ENCODE measurements around the gene MACROD2.

The MACROD2 gene

DNA sequence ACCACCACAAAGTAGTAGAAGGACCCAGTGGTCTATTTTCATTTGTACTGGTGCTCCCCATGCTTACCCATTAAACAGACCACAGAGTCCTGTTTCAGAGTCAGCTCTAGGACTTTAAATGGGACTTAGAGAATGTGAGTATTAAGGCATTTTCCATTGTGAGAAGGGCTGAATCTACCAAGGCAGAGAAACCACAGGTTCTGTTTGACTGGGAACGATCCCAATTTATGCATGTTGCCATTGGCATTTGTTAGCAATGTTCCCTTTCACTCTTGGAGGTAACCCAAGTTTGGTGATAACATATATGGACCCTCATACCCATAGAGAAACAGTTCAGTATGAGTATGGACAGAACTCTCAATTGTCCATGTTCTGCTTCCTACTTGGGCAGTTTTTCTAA is 1905.1 kb downstream of the MACROD2 start:
- DNase-seq (ENCODE audit: low read depth in 3 of 3): no peak

DNA sequence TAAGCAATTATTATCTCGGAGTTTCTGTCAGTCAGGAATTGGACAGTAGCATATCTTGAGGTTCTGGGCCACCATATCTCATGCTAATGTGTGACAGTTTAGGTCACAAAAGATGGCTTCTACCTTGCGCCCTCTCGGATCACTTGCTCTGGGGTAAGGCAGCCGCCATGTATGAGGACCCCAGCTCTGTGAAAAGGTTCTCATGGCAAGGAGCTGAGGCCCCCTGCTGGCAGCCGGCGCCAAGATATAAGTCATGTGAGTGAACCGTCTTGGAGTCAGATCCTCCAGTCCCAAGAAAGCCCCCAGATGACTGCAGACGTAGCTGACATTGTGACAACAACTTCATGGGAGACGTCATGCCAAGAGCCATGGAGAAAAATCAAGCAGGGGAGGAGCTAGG is 1907.2 kb downstream of the MACROD2 start:
- no peak for DNase-seq (ENCODE audit: low read depth in 3 of 3)

DNA sequence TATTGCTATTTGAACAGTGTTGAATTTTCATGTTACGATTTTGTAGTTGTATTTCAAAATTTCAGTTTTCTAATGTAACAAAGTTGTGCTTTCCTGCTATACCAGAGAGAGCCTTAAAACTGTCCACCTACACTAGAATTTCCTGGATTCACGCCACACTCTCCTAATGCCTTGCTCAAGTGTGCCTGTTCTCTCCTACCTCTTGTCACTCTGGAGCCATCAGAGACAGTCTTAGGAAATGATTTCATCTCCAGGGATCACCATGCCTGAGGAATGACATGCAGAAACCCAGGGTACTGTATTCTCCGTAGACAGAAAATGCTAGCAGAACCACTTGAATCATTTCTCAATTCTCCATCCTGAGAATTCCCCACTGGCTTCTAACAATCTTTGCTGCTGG is 1910.3 kb downstream of the MACROD2 start:
- DNase-seq (ENCODE audit: low read depth in 3 of 3): no peak

DNA sequence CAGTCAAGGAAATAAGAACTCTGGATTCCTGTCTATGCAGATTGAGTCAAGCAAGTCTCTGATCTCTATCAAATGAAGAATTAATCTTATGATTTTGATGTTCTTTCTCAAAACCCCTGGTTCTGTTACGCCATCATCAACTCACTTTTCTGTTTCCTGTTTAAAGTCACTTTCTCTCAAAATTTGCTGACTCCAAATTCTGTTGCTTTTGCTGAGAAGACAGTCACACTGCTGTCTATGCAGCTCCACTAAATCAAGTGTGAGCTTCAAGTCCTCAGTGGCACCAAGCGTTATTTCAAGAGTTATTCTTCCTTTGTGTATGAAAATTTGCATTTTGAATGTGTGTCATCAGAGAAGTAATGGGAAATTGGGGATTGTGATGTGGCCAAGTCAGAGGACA is 1914.7 kb downstream of the MACROD2 start:
- no peak for DNase-seq (ENCODE audit: low read depth in 3 of 3)

DNA sequence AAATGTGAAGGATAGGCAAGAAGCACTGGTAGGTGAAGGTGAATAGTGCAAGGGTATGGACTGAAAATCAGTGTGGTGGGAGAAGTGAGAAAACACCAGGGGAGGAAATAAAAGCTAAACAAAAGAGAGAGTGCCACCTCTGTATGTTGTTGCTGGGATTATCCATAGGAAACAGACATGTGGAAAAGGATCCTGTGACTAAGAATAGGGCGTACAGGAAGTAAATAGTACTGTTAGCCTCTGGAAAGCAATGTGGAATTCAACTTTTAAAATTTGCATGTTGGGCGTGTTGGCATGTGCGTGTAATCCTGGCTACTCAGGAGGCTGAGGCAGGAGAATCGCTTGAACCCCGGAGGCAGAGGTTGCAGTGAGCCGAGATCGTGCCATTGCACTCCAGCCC is 1916.3 kb downstream of the MACROD2 start:
- no peak for DNase-seq (ENCODE audit: low read depth in 3 of 3)

DNA sequence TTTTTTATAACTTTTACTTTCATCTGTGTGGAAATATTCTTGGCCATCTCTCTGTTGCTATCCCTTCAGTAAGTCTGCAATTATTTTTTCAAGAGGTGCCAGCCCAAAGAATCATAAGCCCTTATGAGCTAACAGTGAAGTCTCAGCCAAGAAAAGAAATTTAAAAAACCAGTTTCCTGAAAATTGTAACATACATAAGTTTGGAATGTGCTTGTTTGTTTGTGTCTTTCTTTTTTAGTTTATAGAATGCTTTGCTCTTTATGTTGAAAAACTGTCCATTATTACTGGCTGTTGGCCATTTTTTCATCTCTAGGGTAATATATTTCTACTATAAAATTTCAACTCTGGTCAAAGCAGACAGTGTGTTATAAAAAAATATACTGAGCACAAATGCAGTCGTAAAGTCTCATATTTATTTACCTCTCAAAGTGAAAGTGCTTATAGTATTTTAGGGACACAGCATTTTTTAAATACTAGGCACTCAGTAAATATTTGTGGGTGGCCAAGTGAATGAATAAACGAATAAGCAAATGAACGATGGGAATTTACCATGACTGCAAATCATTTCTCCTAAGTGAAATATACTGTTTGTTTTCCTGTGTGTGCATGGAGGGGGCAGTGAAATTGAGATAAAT is 1918.2 kb downstream of the MACROD2 start:
- no peak for DNase-seq (ENCODE audit: low read depth in 3 of 3)

DNA sequence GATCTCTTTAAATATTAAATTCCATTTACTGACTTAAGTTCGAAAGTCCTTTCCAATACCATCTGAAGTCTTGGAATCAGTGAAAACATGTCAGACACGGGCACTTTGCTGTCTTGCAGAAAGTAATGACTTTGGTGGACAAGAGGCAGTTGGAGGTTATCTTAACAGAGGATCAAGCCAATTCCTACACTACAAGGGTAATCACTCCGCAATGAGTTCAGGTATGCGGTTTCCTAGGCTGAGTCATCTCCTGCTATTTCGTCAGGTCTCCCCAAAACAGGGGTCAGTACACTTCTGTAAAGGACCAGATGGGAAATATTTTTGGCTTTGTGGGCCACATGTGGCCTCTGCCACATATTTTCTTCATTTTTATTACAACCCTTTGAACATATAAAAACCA is 1921.3 kb downstream of the MACROD2 start:
- no peak for DNase-seq (ENCODE audit: low read depth in 3 of 3)

DNA sequence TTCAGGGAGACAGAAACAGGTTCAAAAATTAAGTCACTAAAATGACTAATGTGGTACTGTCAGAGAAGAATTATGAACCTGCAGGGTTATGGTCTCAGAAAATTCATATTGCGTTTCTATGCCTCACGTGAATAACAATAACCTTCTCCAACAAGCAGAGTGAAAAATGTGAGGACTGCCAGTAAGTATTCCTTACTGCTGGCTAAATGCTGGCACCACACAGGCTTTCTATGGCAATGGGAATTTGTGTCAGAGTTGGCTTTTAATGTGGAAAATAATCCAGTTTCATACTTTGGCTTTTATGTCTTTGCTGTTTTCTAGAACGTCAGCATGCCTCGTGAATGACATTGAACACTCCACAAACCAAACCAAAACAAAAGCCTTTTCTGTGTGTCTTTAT is 1922.0 kb downstream of the MACROD2 start:
- no peak for DNase-seq (ENCODE audit: low read depth in 3 of 3)

DNA sequence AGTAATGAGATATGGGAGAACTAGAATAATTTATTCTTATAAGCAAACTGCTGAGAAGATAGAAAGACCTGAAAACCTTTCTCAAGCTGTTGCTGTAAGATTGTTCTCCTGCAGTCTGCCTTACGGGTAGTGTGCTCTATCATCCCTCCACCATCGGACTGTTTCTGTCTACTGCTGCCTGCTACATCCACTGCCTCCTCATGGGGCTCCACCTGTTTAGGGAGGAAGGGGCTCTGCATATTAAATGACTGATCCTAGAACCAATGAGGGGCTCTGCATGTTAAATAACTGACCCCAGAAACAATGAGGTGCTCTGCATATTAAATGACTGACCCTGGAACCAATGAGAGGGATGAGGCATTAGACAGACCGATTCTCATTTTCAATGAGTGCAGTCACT is 1923.3 kb downstream of the MACROD2 start:
- no peak for DNase-seq (ENCODE audit: low read depth in 3 of 3)

DNA sequence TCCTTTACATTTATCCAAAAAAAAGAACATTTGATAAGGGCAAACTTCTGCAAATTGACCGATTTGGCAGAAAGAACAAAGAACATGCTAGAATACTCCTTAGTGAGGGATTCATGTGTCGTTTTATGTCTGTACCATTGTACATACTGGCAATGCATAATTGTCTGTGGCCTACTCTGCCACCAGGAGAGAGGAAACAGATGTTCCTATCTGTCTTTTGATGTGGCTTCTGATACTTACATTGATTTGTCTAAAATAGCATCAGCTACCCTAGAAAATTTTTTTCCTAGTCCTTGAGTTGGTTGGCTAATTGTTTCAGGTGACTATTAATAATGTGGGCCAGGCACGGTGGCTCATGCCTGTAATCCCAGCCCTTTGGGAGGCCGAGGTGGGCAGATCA is 1923.8 kb downstream of the MACROD2 start:
- DNase-seq (ENCODE audit: low read depth in 3 of 3): no peak

DNA sequence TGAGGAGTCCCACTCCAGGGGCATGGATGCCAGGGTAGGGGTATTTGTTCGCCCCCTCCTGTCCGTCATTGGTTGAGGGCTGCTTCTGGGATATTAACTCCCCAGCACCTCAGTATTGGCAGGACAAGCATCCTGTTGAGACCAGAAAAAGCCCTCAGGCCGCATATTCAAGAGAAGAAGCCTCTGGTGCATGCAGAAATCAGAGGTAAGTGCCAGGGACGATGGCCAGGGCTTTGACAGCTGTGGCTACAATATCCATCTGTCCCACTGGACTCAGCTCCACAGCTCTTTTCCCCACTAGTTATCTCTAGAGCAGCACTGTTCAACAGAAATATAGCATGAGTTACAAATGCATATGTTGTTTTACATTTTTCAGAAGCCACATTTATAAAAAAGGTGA is 1926.6 kb downstream of the MACROD2 start:
- DNase-seq (ENCODE audit: low read depth in 3 of 3): no peak

DNA sequence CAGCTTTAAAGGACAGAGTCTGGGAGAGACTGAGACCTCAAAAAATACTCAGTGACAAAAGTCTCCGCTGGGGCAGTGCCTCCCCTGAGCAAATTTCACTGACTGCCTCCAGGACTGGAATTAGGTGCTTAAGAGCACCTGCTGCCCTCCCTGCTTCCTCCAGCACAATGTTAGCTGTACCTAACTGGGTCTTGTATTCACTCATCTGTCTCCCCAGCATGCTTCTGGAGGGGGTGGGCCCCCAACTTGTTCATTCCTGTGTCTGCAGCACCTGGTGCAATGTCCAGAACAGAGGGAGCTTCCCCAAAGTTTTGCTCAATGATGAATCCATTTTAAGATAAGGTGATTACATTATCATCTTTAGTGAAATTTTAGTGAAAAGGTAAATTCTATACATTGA is 1927.2 kb downstream of the MACROD2 start:
- DNase-seq (ENCODE audit: low read depth in 3 of 3): no peak

DNA sequence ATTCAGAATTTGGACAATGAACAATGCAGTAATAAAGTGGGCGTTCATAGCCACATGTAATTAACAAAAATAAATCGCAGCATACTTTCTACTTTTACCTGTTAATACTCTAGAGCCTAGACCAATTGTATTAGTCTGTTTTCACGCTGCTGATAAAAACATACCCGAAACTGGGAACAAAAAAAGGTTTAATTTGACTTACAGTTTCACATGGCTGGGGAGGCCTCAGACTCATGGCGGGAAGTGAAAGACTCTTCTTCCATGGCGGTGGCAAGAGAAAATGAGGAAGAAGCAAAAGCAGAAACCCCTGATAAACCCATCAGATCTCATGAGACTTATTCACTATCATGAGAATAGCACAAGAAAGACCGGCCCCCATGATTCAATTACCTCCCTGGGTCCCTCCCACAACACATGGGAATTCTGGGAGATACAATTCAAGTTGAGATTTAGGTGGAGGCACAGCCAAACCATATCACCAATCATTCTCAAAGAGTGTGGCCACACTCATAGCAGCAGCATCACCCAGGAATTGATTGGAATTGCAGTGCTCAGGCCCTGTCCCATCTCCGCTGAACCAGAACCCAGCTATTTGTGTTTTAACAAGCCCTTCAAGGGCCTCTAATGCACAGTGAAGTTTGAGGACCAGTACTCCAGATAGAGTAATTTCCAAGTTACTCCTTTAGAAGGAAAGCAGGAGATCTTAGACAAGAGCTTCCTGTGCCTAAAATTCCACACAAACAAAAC is 1927.9 kb downstream of the MACROD2 start:
- no peak for DNase-seq (ENCODE audit: low read depth in 3 of 3)

DNA sequence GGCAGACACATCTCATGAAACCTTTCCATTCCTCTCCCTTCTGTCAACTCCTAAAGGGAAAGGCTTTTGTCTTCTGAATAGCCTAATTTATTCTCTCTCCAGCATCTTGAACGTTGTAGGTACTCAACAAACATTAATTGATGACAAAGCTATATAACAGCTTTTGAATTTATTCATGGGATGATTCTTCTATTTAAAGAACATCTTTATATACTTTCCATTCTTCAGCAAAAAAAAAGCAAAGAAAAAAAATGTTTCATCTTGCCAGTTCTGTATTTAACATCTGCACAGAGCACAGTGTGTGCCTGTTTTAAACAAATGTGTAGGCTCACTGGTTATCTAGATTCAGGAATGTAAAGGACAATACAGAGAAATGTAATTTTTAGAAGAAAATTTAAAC is 1929.2 kb downstream of the MACROD2 start:
- DNase-seq (ENCODE audit: low read depth in 3 of 3): no peak

DNA sequence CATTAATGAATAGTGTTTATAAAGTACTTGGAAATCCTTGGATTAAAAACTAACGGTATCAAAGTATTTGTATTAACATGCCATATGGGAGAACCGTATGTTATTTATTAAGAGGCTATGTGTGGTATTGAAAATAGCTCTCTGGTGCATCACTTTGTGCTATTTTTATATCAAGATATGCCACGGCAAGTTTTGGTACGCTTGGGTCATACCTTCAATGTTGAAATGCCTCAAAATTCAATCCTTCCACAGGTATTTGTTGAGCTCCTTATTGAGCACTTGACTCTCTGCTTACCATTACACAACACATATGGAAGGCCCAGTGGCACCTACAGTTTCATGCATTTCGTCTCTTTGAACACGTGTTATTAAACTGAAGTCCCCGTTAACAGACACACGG is 1930.1 kb downstream of the MACROD2 start:
- DNase-seq (ENCODE audit: low read depth in 3 of 3): no peak

DNA sequence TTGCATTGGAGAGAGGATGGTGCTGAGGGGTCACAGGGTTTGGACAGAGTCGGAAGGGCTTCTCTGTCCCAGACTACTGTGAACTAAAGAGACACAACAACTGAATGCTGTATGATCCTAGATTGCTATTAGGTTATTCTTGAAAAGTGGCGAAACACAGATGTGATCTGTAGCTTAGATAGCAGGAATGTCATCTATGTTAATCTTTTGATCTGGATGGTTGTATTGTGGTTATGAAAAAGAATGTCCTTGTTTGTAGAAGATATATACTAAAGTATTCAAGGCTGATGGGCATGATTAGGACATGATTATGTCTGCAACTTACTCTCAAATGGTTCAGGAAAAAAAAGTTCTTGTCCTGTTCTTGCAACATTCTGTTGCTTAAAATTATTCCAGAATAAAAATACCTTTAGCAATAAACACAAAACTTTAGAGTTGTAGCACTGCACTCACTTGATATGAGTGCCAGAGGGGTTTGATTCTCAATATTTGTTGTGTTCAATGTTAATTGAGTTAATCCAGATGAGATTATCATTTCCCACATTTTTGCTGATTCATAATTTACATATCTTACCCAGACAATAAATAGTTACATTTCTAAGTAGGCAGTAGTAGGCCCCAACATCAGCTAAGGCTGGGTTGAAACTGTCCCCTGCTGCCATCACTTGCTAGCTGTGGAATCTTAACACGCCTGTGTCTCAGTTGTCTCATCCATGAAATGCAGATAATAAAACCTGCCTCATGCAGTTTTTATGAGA is 1932.8 kb downstream of the MACROD2 start:
- no peak for DNase-seq (ENCODE audit: low read depth in 3 of 3)

DNA sequence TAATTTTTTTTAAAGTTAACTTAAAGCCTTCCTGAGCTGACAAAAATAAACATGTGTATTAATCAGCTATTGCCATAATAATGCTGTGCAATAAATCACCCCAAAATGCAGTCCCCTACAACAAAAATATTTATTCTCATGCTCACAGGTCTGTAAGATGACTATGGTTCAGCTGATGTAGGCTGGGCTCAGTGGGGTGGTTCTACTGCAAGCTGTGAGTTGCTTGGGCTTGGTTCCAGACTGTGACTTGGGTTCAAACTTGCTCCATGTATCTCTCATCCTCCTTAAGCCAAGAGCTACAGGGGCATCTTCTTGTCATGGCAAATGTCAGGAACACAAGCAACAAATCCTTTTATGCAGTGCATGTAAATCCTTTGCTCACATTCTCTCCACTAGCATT is 1933.6 kb downstream of the MACROD2 start:
- DNase-seq (ENCODE audit: low read depth in 3 of 3): no peak

DNA sequence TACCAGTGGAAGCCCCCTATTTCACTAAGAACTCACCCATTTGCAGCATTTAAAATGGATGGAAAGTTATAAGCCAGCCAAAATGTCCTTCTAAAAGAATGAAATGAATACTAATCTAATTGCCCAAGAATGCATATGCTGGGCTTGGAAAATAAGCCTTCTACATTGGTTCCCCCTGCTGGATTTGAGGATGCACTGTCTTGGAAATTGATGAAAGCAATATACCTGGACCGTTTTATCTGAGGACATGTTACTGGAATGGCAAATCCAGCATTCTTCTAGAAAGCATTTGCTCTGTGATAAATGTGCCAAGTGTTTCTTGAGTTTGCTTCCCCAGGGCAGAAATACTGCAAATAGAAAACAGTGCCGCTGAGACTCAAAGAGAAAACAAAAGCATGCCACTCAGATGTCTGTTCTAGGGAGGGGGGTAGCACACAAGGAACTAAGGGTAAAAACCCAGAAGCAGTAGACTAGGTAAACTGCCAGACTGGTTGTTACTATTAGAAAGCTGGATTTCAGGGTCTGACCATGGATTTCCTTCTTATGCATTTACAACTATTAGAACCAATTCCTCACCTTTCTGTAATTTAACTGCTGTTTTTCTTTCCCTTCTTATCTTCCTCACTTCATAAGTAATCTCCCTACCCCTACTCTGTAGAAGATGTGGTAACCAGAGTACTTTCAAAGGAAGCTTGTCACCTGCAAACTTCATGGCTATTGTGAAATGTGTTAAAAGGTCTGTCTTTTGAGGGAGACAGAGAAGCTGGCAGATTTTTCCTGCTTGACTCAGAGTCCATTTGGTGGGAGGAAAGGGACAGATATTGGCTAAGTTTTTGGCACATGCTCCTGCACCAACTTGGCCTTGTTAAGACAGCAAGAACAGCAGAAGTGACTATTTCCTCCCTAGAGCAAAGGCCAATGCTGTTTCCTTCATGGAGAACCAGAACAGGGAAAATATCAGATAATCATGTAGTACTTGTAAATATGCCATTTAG is 1935.3 kb downstream of the MACROD2 start:
- no peak for DNase-seq (ENCODE audit: low read depth in 3 of 3)

DNA sequence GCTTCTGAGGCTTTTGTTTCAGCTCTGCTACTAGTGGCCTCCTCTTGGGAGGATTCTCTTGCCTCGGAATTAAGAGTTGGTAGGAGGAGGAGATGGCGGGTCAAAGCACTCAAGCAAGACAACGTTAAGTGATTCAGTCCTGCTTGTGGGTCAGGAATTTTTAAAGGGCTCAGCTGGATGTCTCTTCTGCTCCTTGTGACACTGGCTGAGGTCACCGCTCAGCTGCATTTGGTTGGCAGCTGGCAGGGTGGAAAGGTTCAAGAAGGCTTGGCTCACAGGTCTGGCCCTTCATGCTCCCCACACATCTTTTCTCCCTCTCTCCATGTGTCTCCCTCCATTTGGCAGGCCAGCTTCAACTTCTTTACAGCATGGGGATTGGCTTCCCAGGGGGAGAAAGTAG is 1936.6 kb downstream of the MACROD2 start:
- DNase-seq (ENCODE audit: low read depth in 3 of 3): no peak

DNA sequence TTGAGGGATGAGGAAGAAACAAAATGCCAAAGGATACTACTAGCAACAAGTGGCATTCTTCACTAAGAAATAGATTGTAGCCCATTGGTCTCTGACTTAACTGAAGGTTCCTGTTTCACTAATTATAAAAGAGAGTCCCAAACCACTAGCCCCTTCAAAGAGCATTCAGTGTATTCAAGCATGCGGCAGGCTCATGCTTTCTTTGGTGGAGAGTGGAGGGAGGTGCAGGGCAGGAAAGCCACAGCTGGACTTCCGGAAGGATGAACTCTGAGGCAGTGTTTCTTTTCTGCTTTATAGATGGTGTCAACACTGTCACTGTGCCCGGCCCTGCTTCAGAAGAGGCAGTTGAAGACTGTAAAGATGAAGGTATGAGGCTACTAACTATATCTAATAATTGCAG is 1941.9 kb downstream of the MACROD2 start:
- no peak for DNase-seq (ENCODE audit: low read depth in 3 of 3)

DNA sequence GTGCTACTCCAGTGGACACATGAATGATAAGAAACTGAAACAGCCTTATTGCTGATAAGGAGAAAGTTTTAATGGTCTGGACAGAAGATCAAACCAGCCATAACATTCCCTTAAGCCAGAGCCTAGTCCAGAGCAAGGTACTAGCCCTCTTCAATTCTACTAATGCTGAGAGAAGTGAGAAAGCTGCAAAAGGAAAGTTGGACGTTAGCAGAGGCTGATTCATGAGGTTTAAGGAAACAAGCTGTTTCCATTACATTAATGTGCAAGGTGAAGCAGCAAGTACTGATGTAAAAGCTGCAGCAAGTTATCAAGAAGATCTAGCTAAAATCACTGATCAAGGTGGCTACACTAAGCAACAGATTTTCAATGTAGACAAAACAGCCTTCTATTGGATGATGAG is 1943.5 kb downstream of the MACROD2 start:
- no peak for DNase-seq (ENCODE audit: low read depth in 3 of 3)

DNA sequence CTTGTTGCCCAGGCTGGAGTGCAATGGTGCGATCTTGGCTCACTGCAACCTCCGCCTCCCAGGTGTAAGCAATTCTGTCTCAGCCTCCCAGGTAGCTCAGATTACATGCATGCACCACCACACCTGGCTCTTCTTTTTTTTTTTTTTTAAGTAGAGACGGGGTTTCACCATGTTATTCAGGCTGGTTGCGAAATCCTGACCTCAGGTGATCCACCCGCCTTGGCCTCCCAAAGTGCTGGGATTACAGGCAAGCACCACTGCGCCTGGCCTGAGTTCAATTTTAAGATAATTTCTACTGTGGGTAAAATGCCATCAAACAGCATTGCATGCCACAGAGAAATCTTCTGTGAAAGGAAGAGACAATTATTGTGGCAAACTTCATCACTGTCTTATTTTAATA is 1944.8 kb downstream of the MACROD2 start:
- no peak for DNase-seq (ENCODE audit: low read depth in 3 of 3)

Measured in stimulated activated CD4-positive, alpha-beta T cell treated with anti-CD3 and anti-CD28 coated beads, TNF-alpha, amount 100 ng/mL, for 48 hours (primary cell).